ENCODE data around the gene TAF11L13.
"Not testable (repeated sequence)": the region's sequence is repeated elsewhere in the genome, so short reads cannot be mapped to it uniquely, and the experiment has no call there.

TAF11L13 gene

GRCh38 chr5:17631788-17632187 is at the start of gene TAF11L13:
TSS of gene TAF11L13 (plus strand) at chr5:17632088.
- not testable (repeated sequence) for DNase-seq

GRCh38 chr5:17585658-17586057 is 46.2 kb upstream of the TAF11L13 start, which contains the start of gene TAF11L7:
TSS of gene TAF11L7 (minus strand) at chr5:17585758.
- DNase-seq = not testable (repeated sequence)

GRCh38 chr5:17590860-17591259 is 41.0 kb upstream of the TAF11L13 start, which contains the start of gene TAF11L8:
TSS of gene TAF11L8 (minus strand) at chr5:17590960.
- DNase-seq = not testable (repeated sequence)

- not testable (repeated sequence) for DNase-seq
Measured at GRCh38 chr5:17594255-17594654, 37.6 kb upstream of the TAF11L13 start, which contains the start of gene TAF11L9. TSS of gene TAF11L9 (minus strand) at chr5:17594394.

GRCh38 chr5:17597728-17598127 is 34.2 kb upstream of the TAF11L13 start, which contains the start of gene TAF11L10:
TSS of gene TAF11L10 (minus strand) at chr5:17597828.
- not testable (repeated sequence) for DNase-seq

- not testable (repeated sequence) for DNase-seq
Measured at GRCh38 chr5:17603880-17604279, 28.0 kb upstream of the TAF11L13 start, which contains the start of gene TAF11L11. TSS of gene TAF11L11 (plus strand) at chr5:17604183.

GRCh38 chr5:17604951-17605350 is 26.9 kb upstream of the TAF11L13 start:
- DNase-seq = no peak

- DNase-seq = not testable (repeated sequence)
Measured at GRCh38 chr5:17607461-17607860, 24.4 kb upstream of the TAF11L13 start.

GRCh38 chr5:17610092-17610491 is 21.8 kb upstream of the TAF11L13 start, which contains the start of gene TAF11L12:
TSS of gene TAF11L12 (plus strand) at chr5:17610392.
- not testable (repeated sequence) for DNase-seq

- no peak for DNase-seq
Measured at GRCh38 chr5:17614872-17615605, 16.8 kb upstream of the TAF11L13 start.

- DNase-seq = no peak
Measured at GRCh38 chr5:17619354-17619753, 12.5 kb upstream of the TAF11L13 start.

- DNase-seq = no peak
Measured at GRCh38 chr5:17620627-17621026, 11.3 kb upstream of the TAF11L13 start.

- DNase-seq = no peak
Measured at GRCh38 chr5:17625686-17626085, 6.2 kb upstream of the TAF11L13 start.

GRCh38 chr5:17634160-17634559 is 2.3 kb downstream of the TAF11L13 start, which contains the start of gene TAF11L14:
TSS of gene TAF11L14 (plus strand) at chr5:17634460.
- DNase-seq = no peak

- not testable (repeated sequence) for DNase-seq
Measured at GRCh38 chr5:17649232-17649631, 17.3 kb downstream of the TAF11L13 start.

- not testable (repeated sequence) for DNase-seq
Measured at GRCh38 chr5:17655201-17655759, 23.4 kb downstream of the TAF11L13 start.

- DNase-seq = no peak
Measured at GRCh38 chr5:17655921-17656320, 24.0 kb downstream of the TAF11L13 start.

- DNase-seq = no peak
Measured at GRCh38 chr5:17663182-17663581, 31.3 kb downstream of the TAF11L13 start.

- DNase-seq = no peak
Measured at GRCh38 chr5:17665836-17666235, 33.9 kb downstream of the TAF11L13 start.

- no peak for DNase-seq
Measured at GRCh38 chr5:17666726-17667235, 34.9 kb downstream of the TAF11L13 start.

- no peak for DNase-seq
Measured at GRCh38 chr5:17670353-17670752, 38.5 kb downstream of the TAF11L13 start.

GRCh38 chr5:17678751-17679324 is 47.0 kb downstream of the TAF11L13 start:
- no peak for DNase-seq

GRCh38 chr5:17679597-17680203 is 47.8 kb downstream of the TAF11L13 start:
- no peak for DNase-seq
